Spinal cord (tissue), 10 donors: Measurements from ENCODE around the gene ABTB1. TPM values are rescaled to one million over a fixed set of nuclear protein-coding genes. Genes with fewer than 3 reads are reported as not detected.
"Not testable (repeated sequence)": the region's sequence is repeated elsewhere in the genome, so short reads cannot be mapped to it uniquely, and the experiment has no call there.

Source experiments
- DNase-seq, 6 donors: peaks; one replicate each; pipeline versions ENCODE4 v3.0.0 to v3.0.0-alpha.2; 2013 to 2015; ENCODE audit warnings: low spot score in 6 of 6, low read depth in 4 of 6
- H3K27ac ChIP-seq: one replicate; pipeline ENCODE4 v1.5.1; 2013; ENCODE audit warnings: low read depth, low read length, control low read depth
- H3K27me3 ChIP-seq: one replicate; pipeline ENCODE4 v1.6.1; 2013; ENCODE audit warnings: low read length; ENCODE audit not compliant: control insufficient read depth, insufficient read depth
- H3K36me3 ChIP-seq: one replicate; pipeline ENCODE4 v1.6.1; 2013; ENCODE audit warnings: low read length; ENCODE audit not compliant: control insufficient read depth, insufficient read depth
- H3K4me1 ChIP-seq: one replicate; pipeline ENCODE4 v1.6.1; 2013; ENCODE audit warnings: low read length; ENCODE audit not compliant: control insufficient read depth, insufficient read depth
- H3K4me3 ChIP-seq: one replicate; pipeline ENCODE4 v1.5.1; 2013; ENCODE audit warnings: low read depth, low read length, control low read depth
- H3K9me3 ChIP-seq: one replicate; pipeline ENCODE4 v1.6.1; 2013; ENCODE audit warnings: low read length; ENCODE audit not compliant: control insufficient read depth, insufficient read depth
- WGBS: methylation state at CpG from one replicate; pipeline ENCODE4 v1.1.5; 2013; ENCODE audit warnings: missing lambda C conversion rate; ENCODE audit not compliant: insufficient coverage; 5-methylcytosine and 5-hydroxymethylcytosine counted together
- polyA plus RNA-seq, 2 donors: library from polyadenylated mRNA; unstranded; fragments of 120-200 nt; gene quantifications; one replicate each; pipeline ENCODE4 v1.2.1, GENCODE V29; 2013; ENCODE audit not compliant: insufficient read length in 2 of 2
- total RNA-seq, 2 donors: library from RNA; depleted of rRNA in 1 of 2; stranded (reverse); fragments of 120-200 nt in 1 of 2; fragments of >200 nt in 1 of 2; gene quantifications; one replicate each; pipeline versions ENCODE4 v1.2.3 to v1.2.4, GENCODE V29; 2013 to 2014
- donor health status: healthy.

The ABTB1 gene
- total and polyA plus RNA-seq, 4 donors: 10.6 to 26.9 (median 14.8) TPM

DNA sequence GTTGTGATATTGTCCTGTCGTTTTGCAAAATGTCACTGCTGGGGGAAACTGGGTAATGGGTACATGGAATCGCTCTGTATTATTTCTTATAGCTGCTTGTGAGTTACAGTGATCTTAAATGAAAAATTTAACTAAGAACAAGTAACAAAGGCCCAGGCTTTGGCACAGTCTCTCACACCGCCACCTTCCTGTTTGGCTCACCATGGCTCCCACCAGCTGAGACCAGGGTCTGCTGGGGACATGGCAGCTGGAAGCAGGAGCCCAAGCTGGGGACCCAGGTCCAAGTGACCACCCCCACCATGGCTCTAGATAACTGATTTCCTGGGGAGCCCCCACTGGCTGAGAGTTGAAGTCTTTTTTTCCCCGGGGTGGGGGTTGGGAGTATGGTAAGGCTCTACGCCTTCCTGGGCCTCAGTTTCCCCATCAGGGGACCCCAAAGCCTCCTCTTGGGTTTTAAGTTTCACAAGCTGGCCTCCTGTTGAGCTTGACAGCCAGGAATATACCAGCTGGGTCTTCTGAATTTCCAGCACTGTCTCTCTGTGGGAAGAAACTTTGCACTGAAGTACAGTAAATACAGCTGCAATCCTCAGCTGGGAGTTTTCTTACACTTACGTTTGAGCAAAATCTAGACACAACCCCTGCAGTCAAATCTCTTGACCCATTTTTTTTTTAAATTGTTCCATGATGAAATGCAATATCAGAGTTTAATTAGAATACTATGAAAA lies 26.1 kb downstream of the ABTB1 start:
- H3K36me3 ChIP-seq: peaks cover 23% of the 10 kb centered on the region
- no peaks in the 10 kb centered on the region for H3K27me3 ChIP-seq
- peaks cover 2% of the 10 kb centered on the region for H3K9me3 ChIP-seq
- peaks cover 63% of the 10 kb centered on the region for H3K4me1 ChIP-seq
- no peak overlapping the region for H3K4me3 ChIP-seq
- WGBS: 75% methylated on average over 3 of the region's 6 CpGs
- peak overlapping the region; percentile 91 for H3K27ac ChIP-seq
- DNase-seq: peak in 1 of 6 donors; percentile 64

- H3K4me1 ChIP-seq: peaks cover 62% of the 10 kb centered on the region
These were observed 26.9 kb downstream of the ABTB1 start for GRCh38 chr3:127699416-127700300.

DNA sequence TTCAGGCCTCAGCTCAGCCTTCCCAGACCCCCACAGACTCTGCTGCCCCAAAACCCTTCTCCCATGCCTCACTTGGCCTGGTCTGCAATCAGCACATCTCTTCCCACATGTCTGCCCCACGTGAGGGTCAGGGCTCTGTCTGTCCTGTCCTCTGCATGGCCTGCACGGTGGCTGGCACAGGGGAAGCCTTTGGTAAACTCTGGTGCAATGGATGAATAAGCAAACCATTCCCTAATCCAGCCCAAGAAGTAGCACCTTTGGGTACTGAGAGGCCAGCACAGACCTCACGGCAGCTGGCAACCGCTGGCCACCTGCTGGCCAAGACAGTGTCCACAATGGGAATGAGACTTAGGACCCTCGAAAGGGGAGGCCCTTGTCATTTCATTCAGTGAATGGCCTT lies 27.7 kb downstream of the ABTB1 start:
- peaks cover 18% of the 10 kb centered on the region for H3K36me3 ChIP-seq
- DNase-seq: no peak
- no peaks in the 10 kb centered on the region for H3K27me3 ChIP-seq
- peak overlapping the region; percentile 91 for H3K27ac ChIP-seq
- H3K4me1 ChIP-seq: peaks cover 60% of the 10 kb centered on the region
- peaks cover 5% of the 10 kb centered on the region for H3K9me3 ChIP-seq
- 65% methylated on average over 5 of the region's 5 CpGs for WGBS
- no peak overlapping the region for H3K4me3 ChIP-seq

More at GRCh38 chr3:127699416-127700300, 26.9 kb downstream of the ABTB1 start:
- Histone ChIP-seq H3K4me3 (no peak overlapping the region), H3K36me3 (peaks cover 22% of the 10 kb centered on the region), H3K27me3 (no peaks in the 10 kb centered on the region), H3K9me3 (peaks cover 3% of the 10 kb centered on the region), H3K27ac (peak overlapping the region; percentile 91)
- WGBS: 82% methylated on average over 5 of the region's 9 CpGs
- no peak for DNase-seq

DNA sequence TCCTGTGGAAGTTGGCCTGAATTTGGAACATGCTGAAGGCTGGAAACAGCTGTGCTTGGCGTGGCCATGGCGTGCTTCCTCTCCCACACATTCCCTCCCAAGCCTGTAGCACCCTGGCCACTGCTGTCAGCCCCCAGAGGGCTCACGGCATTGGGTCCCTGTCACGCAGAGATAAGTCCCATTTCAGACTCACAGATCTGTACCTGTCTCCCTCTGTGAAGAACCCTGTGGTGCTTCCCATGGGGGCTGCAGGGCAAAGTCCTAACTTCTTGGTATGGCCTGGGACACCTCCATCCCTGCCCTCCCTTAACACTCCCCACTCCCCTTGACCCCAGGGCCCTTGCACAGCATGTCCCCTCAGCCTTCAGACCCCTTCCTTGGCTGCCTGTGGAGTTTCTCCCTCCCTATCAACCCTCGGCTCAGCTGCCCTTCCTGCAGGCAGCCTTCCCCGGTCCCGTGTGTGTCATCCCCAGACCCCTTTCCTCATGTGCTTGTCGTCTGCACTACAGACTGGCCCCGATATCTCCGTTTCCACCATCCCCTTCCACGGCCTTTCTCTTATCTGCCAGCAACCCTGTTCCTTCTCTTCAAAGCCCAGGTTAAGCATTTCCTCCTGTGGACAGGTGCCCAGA lies 28.6 kb downstream of the ABTB1 start:
- H3K27me3 ChIP-seq: no peaks in the 10 kb centered on the region
- peaks cover 5% of the 10 kb centered on the region for H3K9me3 ChIP-seq
- H3K4me1 ChIP-seq: peaks cover 54% of the 10 kb centered on the region
- H3K36me3 ChIP-seq: peaks cover 16% of the 10 kb centered on the region
- no peak overlapping the region for H3K4me3 ChIP-seq
- 72% methylated on average over 11 of the region's 11 CpGs for WGBS
- DNase-seq: no peak
- peak overlapping the region; percentile 52 for H3K27ac ChIP-seq

DNA sequence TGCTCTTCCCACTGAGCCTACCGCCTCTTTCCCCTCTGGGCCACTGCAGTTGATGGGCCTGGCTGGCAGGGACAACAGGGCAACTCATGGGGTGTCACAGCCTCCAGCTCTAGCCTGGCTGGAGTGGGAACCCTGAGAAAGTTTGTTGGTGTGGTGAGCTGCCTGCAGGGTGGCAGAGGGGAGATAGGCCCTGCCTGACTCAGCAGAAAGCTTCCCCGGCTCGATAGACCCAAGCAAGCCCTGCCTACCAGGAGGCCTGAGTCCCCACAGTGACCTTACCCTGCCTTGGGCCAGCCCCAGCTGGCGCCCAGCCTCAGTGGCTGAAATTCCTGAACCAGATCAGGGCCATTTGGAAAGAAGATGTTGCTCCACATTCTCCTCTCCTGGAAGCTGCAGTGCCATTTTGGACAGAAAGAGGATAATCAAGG lies 29.4 kb downstream of the ABTB1 start:
- Histone ChIP-seq H3K4me1 (peaks cover 53% of the 10 kb centered on the region), H3K27me3 (no peaks in the 10 kb centered on the region), H3K9me3 (peaks cover 5% of the 10 kb centered on the region), H3K27ac (peak overlapping the region; percentile 33), H3K36me3 (peaks cover 19% of the 10 kb centered on the region), H3K4me3 (no peak overlapping the region)
- DNase-seq: no peak
- WGBS: 57% methylated on average over 4 of the region's 4 CpGs

- H3K27ac ChIP-seq, H3K9me3 ChIP-seq, H3K27me3 ChIP-seq, DNase-seq, H3K4me3 ChIP-seq: not testable (repeated sequence)
- no CpG with 5 or more reads among the region's 4 CpGs for WGBS
- Histone ChIP-seq H3K4me1 (peaks cover 44% of the 10 kb centered on the region), H3K36me3 (peaks cover 16% of the 10 kb centered on the region)
These were observed 32.1 kb downstream of the ABTB1 start for GRCh38 chr3:127704840-127705239.

GRCh38 chr3:127706312-127706711 lies 33.6 kb downstream of the ABTB1 start:
- WGBS: 50% methylated on average over 1 of the region's 7 CpGs

DNA sequence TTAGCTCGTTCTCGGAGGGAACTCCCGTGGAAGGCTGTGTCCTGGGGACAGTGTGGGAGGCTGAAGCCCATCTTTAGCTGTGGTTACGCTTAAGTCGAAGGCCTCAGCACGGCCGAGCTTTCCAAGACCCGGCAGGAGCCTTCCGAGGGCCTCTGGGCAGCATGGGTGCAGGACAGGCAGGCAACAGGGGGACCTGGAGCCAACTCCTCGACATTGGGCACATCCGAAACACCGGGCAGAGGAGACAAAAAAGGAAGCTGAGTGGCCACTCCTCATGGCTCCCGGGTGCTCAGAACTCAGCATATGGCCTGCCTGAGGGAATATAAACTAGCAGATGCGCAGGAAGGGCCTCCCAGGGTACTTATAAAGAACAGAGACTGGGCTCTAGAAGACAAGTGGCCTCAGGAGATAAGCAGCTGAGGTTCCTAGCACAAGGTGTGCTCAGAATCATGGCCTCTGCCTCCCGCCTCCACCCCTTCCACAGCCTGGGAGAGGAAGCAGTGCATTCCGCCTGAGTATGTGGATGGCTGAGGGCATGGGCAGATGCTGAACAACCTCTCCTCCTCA lies 34.1 kb downstream of the ABTB1 start:
- Histone ChIP-seq H3K9me3 (peaks cover 5% of the 10 kb centered on the region), H3K27me3 (no peaks in the 10 kb centered on the region), H3K4me3 (no peak overlapping the region), H3K4me1 (peaks cover 37% of the 10 kb centered on the region), H3K27ac (peak overlapping the region; percentile 86), H3K36me3 (peaks cover 8% of the 10 kb centered on the region)
- WGBS: 90% methylated on average over 14 of the region's 16 CpGs
- DNase-seq: no peak

More at GRCh38 chr3:127706312-127706711, 33.6 kb downstream of the ABTB1 start:
- Histone ChIP-seq H3K4me1 (peaks cover 41% of the 10 kb centered on the region), H3K27me3 (no peaks in the 10 kb centered on the region), H3K9me3 (peaks cover 5% of the 10 kb centered on the region), H3K4me3 (no peak overlapping the region), H3K27ac (peak overlapping the region; percentile 86), H3K36me3 (peaks cover 13% of the 10 kb centered on the region)
- DNase-seq: peak in 1 of 6 donors; percentile 51

GRCh38 chr3:127707851-127708411 lies 35.2 kb downstream of the ABTB1 start:
- no peaks in the 10 kb centered on the region for H3K27me3 ChIP-seq
- peak in 2 of 6 donors; percentile 84 to 85 for DNase-seq
- 36% methylated on average over 5 of the region's 13 CpGs for WGBS
- peaks cover 40% of the 10 kb centered on the region for H3K4me1 ChIP-seq
- H3K36me3 ChIP-seq: peaks cover 5% of the 10 kb centered on the region
- no peak overlapping the region for H3K4me3 ChIP-seq
- peaks cover 5% of the 10 kb centered on the region for H3K9me3 ChIP-seq
- H3K27ac ChIP-seq: peak overlapping the region; percentile 86
